IPS DF 4.7 (cell line): ENCODE measurements around the gene FAM50B.

ENCODE experiments used
- DNase-seq: peaks from one replicate; pipeline ENCODE4 v3.0.0-alpha.2; 2013; ENCODE audit warnings: low spot score; ENCODE audit errors: extremely low read depth

Gene FAM50B

DNA sequence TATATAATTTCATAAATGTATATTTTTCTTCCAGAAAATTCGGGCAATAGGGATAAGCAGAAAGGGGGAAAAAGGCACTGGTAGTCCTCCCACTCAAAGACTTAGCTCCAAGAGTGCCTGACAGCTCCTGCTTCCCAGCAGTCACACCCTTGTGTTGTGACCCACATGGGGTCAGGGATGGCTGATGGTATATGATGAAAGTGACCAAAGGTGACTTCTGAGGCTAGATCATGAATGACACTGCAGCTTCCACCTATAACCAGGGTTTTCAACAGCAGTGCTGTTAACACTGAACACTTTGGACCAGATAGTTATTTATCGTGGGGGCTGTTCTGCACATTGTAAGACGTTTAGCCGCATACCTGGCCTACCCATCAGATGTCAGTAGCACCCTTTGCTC is 22.3 kb downstream of the FAM50B start:
- DNase-seq = no peak

DNA sequence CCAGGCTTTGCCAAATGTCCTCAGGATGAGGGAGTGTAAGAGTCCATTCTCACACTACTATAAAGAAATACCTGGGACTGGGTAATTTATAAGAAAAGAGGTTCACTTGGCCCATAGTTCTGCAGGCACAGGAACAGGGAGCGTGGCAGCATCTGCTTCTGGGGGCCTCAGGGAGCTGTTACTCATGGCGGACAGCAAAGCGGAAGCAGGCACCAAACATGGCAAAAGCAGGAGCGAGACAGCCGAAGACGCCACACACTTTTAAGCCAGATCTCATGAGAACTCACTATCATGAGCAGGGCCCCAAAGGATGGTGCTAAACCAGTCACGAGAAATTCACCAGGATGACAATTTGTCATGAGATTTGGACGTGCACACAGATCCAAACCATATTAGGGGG is 22.8 kb downstream of the FAM50B start:
- DNase-seq = no peak

GRCh38 chr6:3872370-3872854 is 23.2 kb downstream of the FAM50B start:
- DNase-seq = no peak

DNA sequence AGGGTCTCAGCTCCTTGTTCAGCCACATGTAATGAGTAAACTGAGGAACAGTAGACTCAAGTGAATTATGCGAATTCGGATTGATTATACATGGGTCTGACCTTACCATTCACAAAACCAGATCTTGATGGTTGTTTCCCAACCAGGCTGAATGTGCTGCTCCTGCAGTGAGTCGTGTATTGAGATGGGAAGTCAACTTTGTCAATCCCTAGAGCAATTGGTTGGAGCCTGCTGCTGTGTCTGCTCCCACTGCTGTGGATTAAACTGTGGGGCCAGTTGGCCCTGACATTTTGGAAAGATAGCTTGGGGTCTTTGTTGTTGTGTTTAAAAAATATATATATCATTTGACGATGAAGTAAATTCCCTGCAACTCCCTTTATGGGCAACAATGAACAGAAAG is 23.9 kb downstream of the FAM50B start:
- DNase-seq = no peak

DNA sequence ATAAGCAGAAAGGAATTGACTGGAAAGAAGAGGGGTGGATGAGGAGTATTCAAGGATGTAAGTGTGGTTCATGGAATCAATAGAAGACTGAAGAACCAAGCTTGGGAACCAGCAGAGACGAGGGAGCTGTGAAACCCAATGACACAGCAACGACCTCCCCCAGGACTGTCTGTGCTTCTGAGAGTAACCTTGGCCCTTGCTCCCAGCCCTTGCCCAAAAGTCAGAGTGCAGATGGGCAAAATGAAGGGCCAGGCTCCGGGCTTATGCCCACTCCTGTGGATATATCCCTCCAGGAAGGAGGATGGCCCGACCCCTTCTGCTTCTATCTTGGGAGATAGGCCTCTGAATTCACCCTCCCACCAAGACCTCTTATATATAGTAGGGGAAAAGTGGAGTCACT is 24.9 kb downstream of the FAM50B start:
- DNase-seq = no peak

DNA sequence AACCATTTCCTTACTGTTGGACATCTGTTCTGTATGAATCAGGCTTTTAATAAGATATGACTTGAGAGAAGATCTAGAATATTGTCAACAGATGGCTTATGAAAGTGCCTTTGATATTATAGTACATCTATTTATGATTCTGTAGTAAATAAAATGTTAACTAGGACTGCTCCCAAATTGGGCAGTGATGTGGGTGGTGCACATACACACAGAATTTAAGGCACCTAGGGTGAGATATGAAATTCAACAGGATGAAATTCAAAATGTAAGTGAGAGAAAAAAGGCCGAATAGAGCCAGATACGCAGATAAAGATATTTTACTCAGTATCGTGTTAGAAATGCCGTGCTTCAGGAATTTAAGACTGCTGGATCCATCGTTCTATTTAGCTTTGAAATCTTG is 26.3 kb downstream of the FAM50B start:
- no peak for DNase-seq

DNA sequence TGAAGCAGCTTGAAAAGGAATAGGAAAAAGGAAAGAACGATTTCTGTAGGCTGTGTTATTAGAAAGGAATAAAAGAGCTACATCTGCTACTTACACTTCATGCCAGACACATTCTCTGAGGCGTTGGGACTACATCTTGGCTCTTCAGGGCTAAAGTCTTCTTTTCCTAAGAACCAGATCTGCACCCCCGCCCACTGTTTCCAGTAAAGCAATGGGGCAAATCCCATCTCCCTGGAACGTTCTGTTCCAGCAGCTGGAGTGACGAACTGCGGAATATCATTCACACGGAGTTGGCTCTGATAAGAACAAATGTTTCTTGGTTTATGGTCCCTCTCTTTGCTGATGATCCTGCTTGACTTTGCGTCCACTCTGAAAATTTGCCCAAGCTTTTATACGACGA is 26.9 kb downstream of the FAM50B start:
- no peak for DNase-seq

- DNase-seq = no peak
Measured at GRCh38 chr6:3876866-3877265, 27.7 kb downstream of the FAM50B start.

DNA sequence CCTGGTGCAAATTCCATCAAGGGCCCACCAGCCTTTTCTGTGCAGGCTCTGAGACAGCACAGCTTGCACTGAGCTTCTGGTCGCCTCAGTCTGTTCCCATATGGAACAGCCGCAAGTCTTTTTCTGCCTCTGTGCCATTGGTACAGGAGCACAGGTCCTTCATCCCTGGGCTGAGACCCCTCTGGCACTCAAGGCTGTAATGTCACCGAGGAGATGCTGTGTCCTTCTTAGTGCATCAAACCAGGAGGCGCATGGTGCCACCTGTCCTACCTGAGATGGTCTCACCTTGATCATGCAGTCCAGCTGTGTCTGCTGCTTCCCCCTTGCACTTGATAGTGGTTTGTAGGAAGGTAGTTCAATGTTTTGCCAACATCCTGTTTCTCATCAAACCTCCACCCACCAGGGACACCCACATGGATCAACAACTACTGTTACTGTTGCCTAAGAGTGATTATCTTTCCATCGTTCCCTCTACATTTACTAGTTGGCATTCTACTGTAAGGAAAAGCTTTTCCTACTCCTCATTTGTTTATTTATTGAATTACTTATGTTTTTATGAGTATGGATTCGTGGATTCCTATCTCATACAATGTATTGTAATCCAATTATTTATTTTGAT is 29.0 kb downstream of the FAM50B start:
- DNase-seq = no peak

DNA sequence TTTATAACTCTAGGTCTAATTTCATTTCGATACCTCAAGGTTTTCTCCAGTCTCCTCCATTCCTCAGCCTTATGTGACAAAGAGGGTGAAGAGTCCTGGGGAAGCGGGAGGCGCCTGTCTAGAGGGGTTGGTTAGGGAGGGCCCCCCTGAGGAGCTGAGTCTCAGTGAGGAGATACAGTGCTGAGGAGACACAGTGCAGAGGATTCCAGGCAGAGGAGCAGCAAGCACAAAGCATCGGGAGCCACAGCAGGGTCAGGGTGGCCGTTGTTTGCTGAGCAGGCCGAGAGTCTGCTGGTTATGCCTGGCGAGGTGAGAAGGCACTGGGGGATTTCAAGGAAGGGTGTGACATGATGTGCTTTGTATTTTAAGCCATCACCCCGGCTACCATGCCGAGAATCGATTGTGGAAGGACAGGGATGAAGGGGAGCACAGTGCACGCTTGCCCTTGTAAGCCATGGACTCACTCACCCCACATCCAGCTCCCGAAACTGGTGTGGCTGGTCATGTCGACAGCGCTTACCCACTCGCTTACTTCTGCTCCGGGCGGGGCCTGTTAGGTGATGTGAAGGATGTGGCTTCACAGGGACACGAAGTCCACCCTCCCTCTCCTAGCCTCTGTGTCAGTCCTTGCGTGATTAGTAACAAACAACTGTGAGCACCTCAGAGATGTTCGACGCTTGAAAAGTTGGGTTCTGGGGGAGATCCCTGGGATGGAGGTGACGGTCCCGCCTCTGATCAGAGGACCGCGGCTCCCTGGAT is 30.2 kb downstream of the FAM50B start:
- no peak for DNase-seq

- no peak for DNase-seq
Measured at GRCh38 chr6:3881711-3882421, 32.7 kb downstream of the FAM50B start.

DNA sequence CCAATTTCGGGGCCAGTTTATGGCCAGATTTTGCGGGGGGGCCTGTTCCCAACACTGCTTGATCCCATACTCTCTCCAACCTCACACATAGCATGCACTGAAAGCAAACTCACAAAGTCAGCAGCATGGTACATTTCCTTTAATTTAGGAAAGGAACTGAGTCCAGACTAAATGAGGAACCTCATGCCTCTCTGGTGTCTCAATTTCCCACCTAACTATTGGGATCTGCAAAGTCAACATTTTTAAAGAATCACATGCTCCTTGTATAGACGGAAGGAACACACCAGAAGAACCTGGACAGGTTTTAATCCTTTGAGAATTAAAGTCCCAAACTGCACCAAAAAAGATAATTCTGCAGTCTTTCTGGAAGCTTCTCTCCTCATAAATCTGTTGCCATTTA is 33.3 kb downstream of the FAM50B start:
- no peak for DNase-seq

- no peak for DNase-seq
Measured at GRCh38 chr6:3882866-3883265, 33.7 kb downstream of the FAM50B start.

DNA sequence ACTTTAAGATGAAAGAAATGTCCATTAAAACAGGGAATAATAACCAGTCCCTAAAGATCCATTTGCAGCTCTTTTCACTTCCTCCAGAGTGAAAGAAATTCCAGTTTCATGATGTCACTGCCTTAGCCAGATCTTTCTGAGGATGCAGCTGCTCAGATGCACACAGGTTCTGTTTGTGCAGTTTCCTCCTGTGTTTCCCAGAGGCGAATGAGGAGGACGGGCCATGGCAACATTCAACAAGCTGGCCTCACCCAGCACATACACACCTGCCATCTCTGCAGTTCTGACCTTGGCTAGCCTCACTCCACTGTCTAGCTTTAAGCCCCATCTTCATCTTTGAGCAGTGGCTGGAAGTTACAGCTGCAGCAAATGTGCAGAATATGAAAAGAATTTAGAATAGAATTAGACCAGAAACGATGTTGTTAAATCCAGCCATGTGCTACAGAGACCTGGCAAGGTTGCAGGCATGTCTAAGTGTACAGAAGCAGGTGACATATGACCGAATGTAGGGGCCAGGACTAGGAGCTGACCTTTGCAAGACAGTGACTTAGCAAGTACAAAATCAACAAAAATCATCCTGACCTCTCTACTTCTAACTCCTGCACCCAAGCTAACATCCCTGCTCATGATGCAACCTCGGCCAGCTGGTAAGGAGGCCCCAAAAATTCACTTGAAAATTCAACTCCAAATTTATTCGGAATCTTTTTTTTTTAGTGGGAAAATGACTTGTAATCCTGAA is 35.0 kb downstream of the FAM50B start:
- no peak for DNase-seq

GRCh38 chr6:3885262-3886036 is 36.3 kb downstream of the FAM50B start:
- DNase-seq = no peak

GRCh38 chr6:3887150-3887700 is 38.1 kb downstream of the FAM50B start:
- no peak for DNase-seq

DNA sequence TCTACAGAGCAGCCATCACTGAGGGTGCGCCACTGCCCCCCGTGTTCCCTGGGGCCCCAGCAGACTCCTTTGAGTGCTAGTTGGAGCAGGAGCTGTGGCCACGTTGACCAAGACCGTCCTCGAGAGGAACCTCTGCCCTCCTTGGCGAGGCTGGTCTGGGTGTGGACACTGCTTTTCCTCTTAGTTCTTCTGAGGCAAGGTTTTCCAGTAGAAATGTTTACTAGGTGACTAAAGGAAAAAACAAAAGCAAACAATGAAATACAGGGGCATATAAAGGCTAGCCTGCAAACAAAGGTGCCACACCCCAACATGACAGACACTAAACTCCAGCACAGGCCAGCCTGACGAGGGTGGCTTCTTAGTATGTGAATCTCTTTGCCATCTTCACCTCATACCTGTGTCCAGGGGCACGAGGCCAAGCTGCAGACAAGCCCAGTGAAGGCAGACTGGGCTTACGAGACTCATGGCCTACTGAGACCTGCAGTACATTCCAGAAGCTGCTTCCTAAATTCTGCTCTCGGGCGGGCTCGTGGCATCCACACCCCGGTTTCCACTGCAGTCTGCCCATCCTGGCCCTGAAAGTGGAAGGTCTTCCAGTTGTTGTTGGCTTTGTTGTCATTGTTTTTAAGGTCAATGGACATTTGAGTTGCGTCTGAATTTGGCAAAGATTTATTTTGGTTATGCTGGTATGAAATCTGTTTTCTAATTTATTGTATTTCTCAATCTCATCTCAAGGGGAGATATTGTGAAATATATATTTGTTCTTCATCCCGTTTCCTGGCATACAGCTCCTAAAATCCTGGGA is 39.2 kb downstream of the FAM50B start:
- no peak for DNase-seq

GRCh38 chr6:3890047-3890446 is 40.9 kb downstream of the FAM50B start:
- DNase-seq = no peak

DNA sequence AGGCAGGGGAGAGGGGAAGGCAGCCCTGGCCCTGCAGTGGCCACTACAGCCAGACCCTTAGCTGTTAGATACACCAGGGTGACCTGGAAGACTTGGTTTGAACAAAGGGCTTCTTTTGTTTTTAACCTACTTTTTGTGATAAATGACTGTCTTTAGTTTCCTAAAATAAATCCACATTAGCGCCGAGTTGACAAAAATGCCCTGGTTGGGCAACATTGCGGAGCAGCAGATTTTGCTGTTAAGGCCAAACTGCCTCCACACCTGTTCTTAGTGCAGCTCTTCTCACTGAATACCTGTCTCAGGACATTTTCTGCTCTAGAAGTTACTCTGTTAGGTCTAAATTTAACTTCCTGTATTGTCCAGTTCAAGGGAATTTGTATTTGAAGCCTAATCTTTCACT is 42.7 kb downstream of the FAM50B start:
- no peak for DNase-seq

DNA sequence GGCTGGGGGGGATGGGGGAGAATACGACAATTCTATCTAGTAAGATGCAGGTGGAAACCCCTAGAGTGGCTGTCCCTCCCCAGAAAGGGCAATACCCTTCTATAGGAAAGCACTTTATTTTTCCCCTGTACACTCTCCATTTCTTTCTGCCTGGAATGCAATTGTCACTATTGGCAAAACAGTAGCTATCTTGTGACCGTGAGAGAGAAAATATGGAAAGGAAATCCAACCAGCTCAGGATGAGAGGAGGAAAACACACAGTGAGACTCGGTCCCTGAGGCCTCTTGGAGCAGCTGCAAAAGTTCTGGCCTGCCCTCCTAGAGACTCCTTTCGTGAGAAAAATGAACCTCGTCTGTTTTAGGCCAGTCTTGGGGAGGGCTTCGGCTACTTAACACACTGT is 43.4 kb downstream of the FAM50B start:
- no peak for DNase-seq
